Lower lobe of right lung (tissue), 2 donors: Measurements from ENCODE around the gene ACAA2. TPM values are rescaled to one million over a fixed set of nuclear protein-coding genes. Genes with fewer than 3 reads are reported as not detected.
"Not testable (repeated sequence)": the region's sequence is repeated elsewhere in the genome, so short reads cannot be mapped to it uniquely, and the experiment has no call there.

Experiments
- ATAC-seq, 2 donors: fragments of 200-7000 bp; cut with Tn5 transposase; one replicate each; pipeline ENCODE4 v1.9.1; 2020 to 2022; ENCODE audit warnings: mild to moderate bottlenecking in 2 of 2, moderate library complexity in 2 of 2
- DNase-seq: peaks from one replicate; pipeline ENCODE4 v3.0.0-alpha.2; 2020
- H3K27ac ChIP-seq: fragments of 200-600 bp; one replicate; pipeline ENCODE4 v1.8.0; 2022
- H3K27me3 ChIP-seq: fragments of 200-600 bp; one replicate; pipeline ENCODE4 v1.8.0; 2022; ENCODE audit warnings: low read depth
- H3K36me3 ChIP-seq: fragments of 200-600 bp; one replicate; pipeline ENCODE4 v1.8.0; 2022; ENCODE audit warnings: mild to moderate bottlenecking
- H3K4me1 ChIP-seq: fragments of 200-600 bp; one replicate; pipeline ENCODE4 v1.8.0; 2022
- H3K4me3 ChIP-seq: fragments of 200-600 bp; one replicate; pipeline ENCODE4 v1.8.0; 2022; ENCODE audit warnings: mild to moderate bottlenecking
- H3K9me3 ChIP-seq: fragments of 200-600 bp; one replicate; pipeline ENCODE4 v1.8.0; 2022
- CTCF ChIP-seq: fragments of 200-600 bp; IDR thresholded peaks from one replicate; pipeline ENCODE4 v1.8.0; 2022; ENCODE audit warnings: antibody characterized with exemption, mild to moderate bottlenecking
- intact Hi-C: fragments of 100-400 bp; cut with DNase I; formaldehyde crosslinking; loops from one replicate; pipeline ENCODE4 v1.11.0; 2022
- total RNA-seq: library from RNA; stranded (reverse); fragmentation: NEBNext Ultra II Directional; extraction: Animal tissue kit (Norgen Biotek cat#: 25700); gene quantifications from one replicate; pipeline ENCODE4 v1.2.1, GENCODE V29; 2021
- donor health status: DM: no; HTN: yes; CAD: no; lungs with severe emphysema.

Gene ACAA2
- total RNA-seq, 1 donor from 2014 or later = 71.3 TPM

GRCh38 chr18:49795612-49796552 is 17.5 kb downstream of the ACAA2 start:
- intact Hi-C loops = no loop called here
- H3K27ac ChIP-seq = no peak overlapping the region
- DNase-seq (no peak), ATAC-seq (peak in 1 of 2 donors; percentile 84)
- H3K4me1 ChIP-seq = no peaks in the 10 kb centered on the region
- no peak for TF ChIP-seq CTCF
- H3K4me3 ChIP-seq = no peak overlapping the region
- H3K9me3 ChIP-seq = no peaks in the 10 kb centered on the region
- H3K27me3 ChIP-seq = no peaks in the 10 kb centered on the region
- peaks cover 67% of the 10 kb centered on the region for H3K36me3 ChIP-seq

- peaks cover 78% of the 10 kb centered on the region for H3K36me3 ChIP-seq
- peak in 1 of 2 donors; percentile 35 for ATAC-seq
- intact Hi-C loops = no loop called here
These were observed 18.6 kb downstream of the ACAA2 start for GRCh38 chr18:49794743-49795142.

GRCh38 chr18:49789560-49790134 is 23.7 kb downstream of the ACAA2 start:
- H3K4me1 ChIP-seq, H3K4me3 ChIP-seq, intact Hi-C loops, H3K9me3 ChIP-seq, H3K27ac ChIP-seq, H3K27me3 ChIP-seq, DNase-seq, ATAC-seq: not testable (repeated sequence)
- peaks cover 97% of the 10 kb centered on the region for H3K36me3 ChIP-seq

More at GRCh38 chr18:49794743-49795142, 18.6 kb downstream of the ACAA2 start:
- H3K4me1 ChIP-seq = no peaks in the 10 kb centered on the region
- H3K27me3 ChIP-seq = no peaks in the 10 kb centered on the region
- no peak for TF ChIP-seq CTCF
- no peaks in the 10 kb centered on the region for H3K9me3 ChIP-seq
- H3K27ac ChIP-seq = no peak overlapping the region
- DNase-seq = no peak
- H3K4me3 ChIP-seq = no peak overlapping the region

- ATAC-seq (no peak), DNase-seq (no peak)
- no peak for TF ChIP-seq CTCF
- no peaks in the 10 kb centered on the region for H3K9me3 ChIP-seq
- H3K36me3 ChIP-seq = peaks cover 97% of the 10 kb centered on the region
- no peaks in the 10 kb centered on the region for H3K4me1 ChIP-seq
- no peaks in the 10 kb centered on the region for H3K27me3 ChIP-seq
- no peak overlapping the region for H3K4me3 ChIP-seq
- intact Hi-C loops = no loop called here
- no peak overlapping the region for H3K27ac ChIP-seq
These were observed 24.9 kb downstream of the ACAA2 start for GRCh38 chr18:49788327-49788898.

GRCh38 chr18:49786019-49786720 is 27.2 kb downstream of the ACAA2 start:
- Histone ChIP-seq H3K27me3 (no peaks in the 10 kb centered on the region), H3K9me3 (no peaks in the 10 kb centered on the region), H3K27ac (no peak overlapping the region), H3K4me3 (no peak overlapping the region), H3K4me1 (no peaks in the 10 kb centered on the region), H3K36me3 (peaks cover 93% of the 10 kb centered on the region)
- DNase-seq = no peak
- no peak for ATAC-seq
- intact Hi-C loops = no loop called here
- no peak for TF ChIP-seq CTCF
